ENCODE data around the gene UMPS. TPM values are rescaled to one million over a fixed set of nuclear protein-coding genes. Genes with fewer than 3 reads are reported as not detected.

Gene UMPS
- total RNA-seq, 2 donors from 2014 or later, result 36.8 to 38.9 TPM

- Mint-ChIP-seq H3K4me1 (ENCODE audit: low read depth) (peaks cover 6% of the 10 kb centered on the region), H3K27ac (no peak overlapping the region), H3K36me3 (ENCODE audit: insufficient read depth in 2 of 2) (no peaks in the 10 kb centered on the region), H3K9me3 (no peaks in the 10 kb centered on the region), H3K27me3 (ENCODE audit: low read depth) (peaks cover 7% of the 10 kb centered on the region), H3K4me3 (no peak overlapping the region)
- ATAC-seq (replicated peaks in 1 of 2), result no peak
- DNase-seq, result no peak
Measured at GRCh38 chr3:124793054-124793739, 62.9 kb downstream of the UMPS start.

- Mint-ChIP-seq H3K4me3 (no peak overlapping the region), H3K27ac (no peak overlapping the region), H3K27me3 (ENCODE audit: low read depth) (peaks cover 7% of the 10 kb centered on the region), H3K9me3 (no peaks in the 10 kb centered on the region), H3K36me3 (ENCODE audit: insufficient read depth in 2 of 2) (no peaks in the 10 kb centered on the region), H3K4me1 (ENCODE audit: low read depth) (peaks cover 6% of the 10 kb centered on the region)
- ATAC-seq (replicated peaks in 1 of 2) (no peak), DNase-seq (no peak)
Measured at GRCh38 chr3:124796477-124796876, 66.2 kb downstream of the UMPS start.

GRCh38 chr3:124797426-124797945 lies 67.2 kb downstream of the UMPS start:
- H3K9me3 Mint-ChIP-seq, result no peaks in the 10 kb centered on the region
- no peaks in the 10 kb centered on the region for H3K4me1 Mint-ChIP-seq (ENCODE audit: low read depth)
- H3K4me3 Mint-ChIP-seq, result no peak overlapping the region
- no peaks in the 10 kb centered on the region for H3K27me3 Mint-ChIP-seq (ENCODE audit: low read depth)
- ATAC-seq (replicated peaks in 1 of 2) (no peak), DNase-seq (no peak)
- no peaks in the 10 kb centered on the region for H3K36me3 Mint-ChIP-seq (ENCODE audit: insufficient read depth in 2 of 2)
- H3K27ac Mint-ChIP-seq, result no peak overlapping the region

Other genes starting within 250 kb of the UMPS start
- gene ITGB5, start 156.9 kb downstream of the UMPS start, total RNA-seq, result 1 to 10 TPM in 1 of 2 donors, under 1 TPM in 1; 0.65 to 1.6 TPM
- not detected for gene MUC13, start 204.3 kb downstream of the UMPS start, total RNA-seq